NT2/D1 (cell line): ENCODE measurements around the gene TAMALIN.
"Not testable (repeated sequence)": the region's sequence is repeated elsewhere in the genome, so short reads cannot be mapped to it uniquely, and the experiment has no call there.

ENCODE experiments used
- DNase-seq: peaks from one replicate; pipeline ENCODE4 v3.0.0-alpha.2; 2011; ENCODE audit warnings: low read depth, low spot score
- H3K27me3 ChIP-seq: 2 replicates; pipeline ENCODE4 v1.6.0; 2011; ENCODE audit warnings: mild to moderate bottlenecking; ENCODE audit not compliant: insufficient read length, insufficient read depth
- H3K36me3 ChIP-seq: 2 replicates; pipeline ENCODE4 v1.6.1; 2011; ENCODE audit warnings: mild to moderate bottlenecking, low read length, mixed read lengths; ENCODE audit not compliant: insufficient read depth, insufficient read length
- H3K4me1 ChIP-seq: 2 replicates; pipeline ENCODE4 v1.5.1; 2011; ENCODE audit not compliant: insufficient read depth, insufficient read length
- H3K4me3 ChIP-seq: 2 replicates; pipeline ENCODE4 v1.5.1; 2011; ENCODE audit warnings: low read depth; ENCODE audit not compliant: insufficient read length
- H3K9ac ChIP-seq: 2 replicates; pipeline ENCODE4 v1.6.0; 2011; ENCODE audit warnings: low read depth; ENCODE audit not compliant: insufficient read length
- H3K9me3 ChIP-seq: 2 replicates; pipeline ENCODE4 v1.5.1; 2011; ENCODE audit warnings: mild to moderate bottlenecking, low read length; ENCODE audit not compliant: insufficient read depth
- SUZ12 ChIP-seq: IDR thresholded peaks from 2 replicates; pipeline ENCODE4 v1.6.1; 2011; ENCODE audit not compliant: insufficient read length, insufficient read depth; ENCODE audit errors: extremely low read depth
- YY1 ChIP-seq: IDR thresholded peaks from 2 replicates; pipeline ENCODE4 v1.6.1; 2011; ENCODE audit not compliant: insufficient read length, insufficient read depth
- ZNF274 ChIP-seq: IDR thresholded peaks from 2 replicates; pipeline ENCODE4 v1.6.1; 2011; ENCODE audit warnings: mild to moderate bottlenecking, low read depth, low read length

The TAMALIN gene

DNA sequence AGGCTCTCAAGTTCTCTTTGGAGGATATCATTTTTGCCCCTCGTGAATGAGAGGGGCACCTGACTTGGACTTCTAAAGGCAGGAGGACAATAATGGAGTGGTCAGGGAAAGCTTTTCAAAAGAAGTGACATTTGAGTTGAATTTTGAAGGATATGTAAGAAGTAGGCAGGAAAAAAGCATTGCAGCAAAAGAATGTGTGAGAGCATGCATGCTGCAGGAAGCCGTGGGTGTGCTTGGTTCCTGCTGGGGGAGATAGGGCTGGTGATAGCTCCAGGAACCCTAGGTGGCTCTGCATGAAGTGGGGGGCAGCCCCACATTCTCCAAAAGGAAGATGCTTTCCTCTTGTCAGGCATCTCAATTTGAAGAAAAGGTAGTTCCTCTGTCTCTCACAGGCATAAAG is 32.1 kb upstream of the TAMALIN start:
- DNase-seq = no peak
- TF ChIP-seq SUZ12 = no peak
- no peak for TF ChIP-seq YY1
- TF ChIP-seq ZNF274 = no peak

DNA sequence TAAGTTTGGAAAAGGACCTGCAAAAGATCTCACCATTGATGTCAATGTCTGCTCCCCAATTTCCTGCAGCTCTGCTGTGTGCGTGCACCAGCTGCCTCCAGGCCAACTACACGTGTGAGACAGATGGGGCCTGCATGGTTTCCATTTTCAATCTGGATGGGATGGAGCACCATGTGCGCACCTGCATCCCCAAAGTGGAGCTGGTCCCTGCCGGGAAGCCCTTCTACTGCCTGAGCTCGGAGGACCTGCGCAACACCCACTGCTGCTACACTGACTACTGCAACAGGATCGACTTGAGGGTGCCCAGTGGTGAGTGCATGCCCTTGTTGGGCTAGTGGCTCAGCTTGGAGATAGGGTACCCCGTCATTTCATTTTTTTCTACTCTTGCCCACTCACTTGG is 31.6 kb upstream of the TAMALIN start:
- DNase-seq = no peak
- no peaks in the 10 kb centered on the region for H3K9me3 ChIP-seq
- H3K9ac ChIP-seq = no peak overlapping the region
- peaks cover 5% of the 10 kb centered on the region for H3K4me1 ChIP-seq
- no peak overlapping the region for H3K4me3 ChIP-seq
- no peak for TF ChIP-seq ZNF274
- TF ChIP-seq YY1 = no peak
- TF ChIP-seq SUZ12 = no peak
- H3K36me3 ChIP-seq = peaks cover 29% of the 10 kb centered on the region
- H3K27me3 ChIP-seq = no peaks in the 10 kb centered on the region

More for the DNA sequence above, 32.1 kb upstream of the TAMALIN start:
- no peaks in the 10 kb centered on the region for H3K9me3 ChIP-seq
- H3K36me3 ChIP-seq = peaks cover 29% of the 10 kb centered on the region
- H3K4me1 ChIP-seq = peaks cover 5% of the 10 kb centered on the region
- no peak overlapping the region for H3K4me3 ChIP-seq
- H3K27me3 ChIP-seq = no peaks in the 10 kb centered on the region
- no peak overlapping the region for H3K9ac ChIP-seq

- Histone ChIP-seq H3K9ac (no peak overlapping the region), H3K27me3 (no peaks in the 10 kb centered on the region), H3K4me1 (peaks cover 2% of the 10 kb centered on the region), H3K4me3 (no peak overlapping the region), H3K36me3 (peaks cover 39% of the 10 kb centered on the region), H3K9me3 (no peaks in the 10 kb centered on the region)
- DNase-seq = no peak
- no peak for TF ChIP-seq SUZ12
- TF ChIP-seq YY1 = no peak
- TF ChIP-seq ZNF274 = no peak
Measured at GRCh38 chr12:51976376-51977160, 30.2 kb upstream of the TAMALIN start.

GRCh38 chr12:51977320-51977753 is 29.4 kb upstream of the TAMALIN start:
- H3K27me3 ChIP-seq = no peaks in the 10 kb centered on the region
- H3K36me3 ChIP-seq = peaks cover 45% of the 10 kb centered on the region
- no peak for DNase-seq
- TF ChIP-seq SUZ12 = no peak
- no peak for TF ChIP-seq ZNF274
- no peak for TF ChIP-seq YY1
- H3K9me3 ChIP-seq = no peaks in the 10 kb centered on the region
- H3K4me1 ChIP-seq = peaks cover 2% of the 10 kb centered on the region
- no peak overlapping the region for H3K9ac ChIP-seq
- no peak overlapping the region for H3K4me3 ChIP-seq

GRCh38 chr12:51979306-51979705 is 27.4 kb upstream of the TAMALIN start:
- H3K4me3 ChIP-seq, H3K4me1 ChIP-seq, DNase-seq: not testable (repeated sequence)

GRCh38 chr12:51980051-51980808 is 26.5 kb upstream of the TAMALIN start:
- Histone ChIP-seq H3K36me3 (peaks cover 71% of the 10 kb centered on the region), H3K27me3 (no peaks in the 10 kb centered on the region), H3K4me1 (peaks cover 2% of the 10 kb centered on the region), H3K9ac (peak overlapping the region; percentile 21), H3K9me3 (no peaks in the 10 kb centered on the region), H3K4me3 (no peak overlapping the region)
- peak; percentile 55 for DNase-seq
- no peak for TF ChIP-seq YY1

More at GRCh38 chr12:51979306-51979705, 27.4 kb upstream of the TAMALIN start:
- H3K9ac ChIP-seq, H3K27me3 ChIP-seq, H3K9me3 ChIP-seq: not testable (repeated sequence)
- H3K36me3 ChIP-seq = peaks cover 64% of the 10 kb centered on the region

- Histone ChIP-seq H3K4me1 (no peaks in the 10 kb centered on the region), H3K4me3 (no peak overlapping the region), H3K36me3 (peaks cover 71% of the 10 kb centered on the region), H3K9ac (peak overlapping the region; percentile 21), H3K9me3 (no peaks in the 10 kb centered on the region), H3K27me3 (no peaks in the 10 kb centered on the region)
- TF ChIP-seq SUZ12 (no peak), ZNF274 (no peak)
- no peak for DNase-seq
Measured at GRCh38 chr12:51980809-51981127, 26.0 kb upstream of the TAMALIN start.

- Histone ChIP-seq H3K4me1 (no peaks in the 10 kb centered on the region), H3K9me3 (no peaks in the 10 kb centered on the region), H3K4me3 (no peak overlapping the region), H3K36me3 (peaks cover 80% of the 10 kb centered on the region), H3K27me3 (no peaks in the 10 kb centered on the region), H3K9ac (no peak overlapping the region)
- TF ChIP-seq YY1 = no peak
- no peak for TF ChIP-seq ZNF274
- TF ChIP-seq SUZ12 = no peak
- DNase-seq = no peak
Measured at GRCh38 chr12:51984657-51985056, 22.1 kb upstream of the TAMALIN start.
